Loucy (cell line): ENCODE results near the gene KCNMA1.

Experiments
- EZH2phosphoT487 ChIP-seq: fragments of 200-600 bp; IDR thresholded peaks from 2 replicates; pipeline ENCODE4 v1.6.1; 2018; ENCODE audit warnings: antibody characterized with exemption, mild to moderate bottlenecking, moderate library complexity, borderline replicate concordance
- TF ChIP-seq, protein P1 (sequence below): fragments of 200-600 bp; sonication (generic); conservative IDR thresholded peaks from 2 replicates; pipeline ENCODE4 v1.5.1; 2014; ENCODE audit warnings: mild to moderate bottlenecking, antibody characterized with exemption, low read length

DNA sequence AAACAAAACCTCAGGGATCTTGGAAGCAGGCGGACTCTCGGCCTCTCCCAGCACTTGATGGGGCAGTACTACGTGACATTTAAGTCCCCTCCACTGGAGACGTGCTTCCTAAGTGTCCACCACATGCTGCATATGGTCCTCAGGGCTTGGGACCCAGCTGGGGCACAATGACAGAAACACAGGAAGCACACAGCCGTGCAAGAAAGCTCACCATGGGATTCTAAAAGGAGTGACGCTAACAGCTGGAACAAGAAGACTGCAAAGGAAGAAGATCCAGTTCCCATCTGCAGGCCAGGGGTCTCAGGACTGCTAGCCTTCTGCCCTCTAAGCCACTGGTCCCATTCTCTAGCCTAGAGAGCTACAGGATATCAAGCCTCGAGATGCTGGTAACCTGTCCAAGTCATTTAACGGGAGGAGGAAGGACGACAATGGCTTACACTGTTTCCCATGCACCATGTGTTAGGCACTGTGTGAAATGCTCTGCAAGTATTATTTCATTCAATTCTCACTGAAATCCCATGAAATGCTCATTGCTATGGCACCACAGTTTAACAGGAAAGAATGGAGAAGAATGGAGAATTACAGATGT, 61.1 kb downstream of the KCNMA1 start:
- TF ChIP-seq, protein P1, sequence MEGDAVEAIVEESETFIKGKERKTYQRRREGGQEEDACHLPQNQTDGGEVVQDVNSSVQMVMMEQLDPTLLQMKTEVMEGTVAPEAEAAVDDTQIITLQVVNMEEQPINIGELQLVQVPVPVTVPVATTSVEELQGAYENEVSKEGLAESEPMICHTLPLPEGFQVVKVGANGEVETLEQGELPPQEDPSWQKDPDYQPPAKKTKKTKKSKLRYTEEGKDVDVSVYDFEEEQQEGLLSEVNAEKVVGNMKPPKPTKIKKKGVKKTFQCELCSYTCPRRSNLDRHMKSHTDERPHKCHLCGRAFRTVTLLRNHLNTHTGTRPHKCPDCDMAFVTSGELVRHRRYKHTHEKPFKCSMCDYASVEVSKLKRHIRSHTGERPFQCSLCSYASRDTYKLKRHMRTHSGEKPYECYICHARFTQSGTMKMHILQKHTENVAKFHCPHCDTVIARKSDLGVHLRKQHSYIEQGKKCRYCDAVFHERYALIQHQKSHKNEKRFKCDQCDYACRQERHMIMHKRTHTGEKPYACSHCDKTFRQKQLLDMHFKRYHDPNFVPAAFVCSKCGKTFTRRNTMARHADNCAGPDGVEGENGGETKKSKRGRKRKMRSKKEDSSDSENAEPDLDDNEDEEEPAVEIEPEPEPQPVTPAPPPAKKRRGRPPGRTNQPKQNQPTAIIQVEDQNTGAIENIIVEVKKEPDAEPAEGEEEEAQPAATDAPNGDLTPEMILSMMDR = no peak
- no peak for TF ChIP-seq EZH2phosphoT487
